ENCODE measurements around the gene MTA3. TPM values are rescaled to one million over a fixed set of nuclear protein-coding genes. Genes with fewer than 3 reads are reported as not detected.

MTA3 gene
- total and polyA plus RNA-seq, 7 experiments from 2014 or later = 23.9 to 49.1 (median 30.5) TPM

DNA sequence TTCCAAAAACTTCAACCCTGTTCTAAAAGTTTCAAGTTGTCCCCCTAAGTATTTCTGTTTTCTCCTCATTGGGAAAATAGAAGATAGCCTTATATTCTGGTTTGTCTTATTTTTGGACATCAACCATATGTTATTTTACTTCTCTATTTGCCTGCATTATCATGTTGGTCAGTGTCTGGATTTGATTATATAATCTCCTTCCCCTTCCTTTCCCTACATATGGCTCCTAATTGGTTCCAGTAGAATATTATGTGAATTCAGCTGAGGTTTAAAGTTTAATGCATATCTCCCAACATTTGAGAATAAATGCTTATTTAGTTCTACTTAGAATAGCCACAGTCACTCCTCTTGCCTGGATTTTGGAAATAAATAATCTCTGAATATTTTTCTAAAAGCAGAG is 128.6 kb downstream of the MTA3 start:
- no peak for DNase-seq
- Histone ChIP-seq H3K4me1 (ENCODE audit: control insufficient read depth in 2 of 2, insufficient read depth in 2 of 2, low read length in 2 of 2) (no peaks in the 10 kb centered on the region), H3K4me3 (ENCODE audit: low read length) (no peak overlapping the region), H3K27ac (ENCODE audit: low read depth, low read length) (no peak overlapping the region), H3K9me3 (ENCODE audit: control insufficient read depth in 2 of 3, low read length in 3 of 3) (no peaks in the 10 kb centered on the region), H3K27me3 (ENCODE audit: control insufficient read depth in 2 of 2, insufficient read depth in 2 of 2, low read length in 2 of 2) (no peaks in the 10 kb centered on the region), H3K36me3 (ENCODE audit: control insufficient read depth in 2 of 3, insufficient read depth in 3 of 3, low read length in 3 of 3) (no peaks in the 10 kb centered on the region)
- intact Hi-C loops (cut with micrococcal nuclease) = no loop called here
- Mint-ChIP-seq H3K27me3 (no peaks in the 10 kb centered on the region), H3K9me3 (no peaks in the 10 kb centered on the region), H3K36me3 (peaks cover 0 to 28% (median 4%) of the 10 kb centered on the region in 5 donors), H3K27ac (no peak overlapping the region), H3K4me1 (peaks cover 2 to 20% (median 11%) of the 10 kb centered on the region in 7 donors), H3K4me3 (no peak overlapping the region)
- CTCF ChIA-PET = no interaction called here
- POLR2A ChIA-PET = no interaction called here
- ATAC-seq = no peak

DNA sequence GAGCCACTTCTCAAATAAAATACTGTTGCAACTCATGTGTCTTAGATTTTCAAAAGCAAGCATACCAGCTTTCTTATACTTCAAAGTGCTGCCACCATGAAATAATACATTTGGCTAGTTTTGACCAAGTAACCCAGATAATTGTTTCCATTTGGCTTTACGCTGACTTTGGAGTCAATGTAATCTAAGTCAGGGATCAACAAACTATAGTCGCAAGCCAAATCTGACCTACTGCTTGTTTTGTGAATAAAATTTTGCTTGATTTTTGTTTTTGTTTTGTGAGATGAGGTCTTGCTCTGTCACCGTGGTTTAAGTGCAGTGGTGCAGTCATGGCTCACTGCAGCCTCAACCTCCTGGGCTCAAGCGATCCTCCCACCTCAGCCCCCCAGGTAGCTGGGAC is 130.5 kb downstream of the MTA3 start:
- Histone ChIP-seq H3K36me3 (ENCODE audit: control insufficient read depth in 2 of 3, insufficient read depth in 3 of 3, low read length in 3 of 3) (peaks cover 0 to 4% (median 0%) of the 10 kb centered on the region in 3 experiments), H3K4me1 (ENCODE audit: control insufficient read depth in 2 of 2, insufficient read depth in 2 of 2, low read length in 2 of 2) (no peaks in the 10 kb centered on the region), H3K27ac (ENCODE audit: low read depth, low read length) (no peak overlapping the region), H3K4me3 (ENCODE audit: low read length) (no peak overlapping the region), H3K9me3 (ENCODE audit: control insufficient read depth in 2 of 3, low read length in 3 of 3) (no peaks in the 10 kb centered on the region), H3K27me3 (ENCODE audit: control insufficient read depth in 2 of 2, insufficient read depth in 2 of 2, low read length in 2 of 2) (no peaks in the 10 kb centered on the region)
- ChIA-PET POLR2A (no interaction called here), CTCF (no interaction called here)
- peak overlapping the region in 1 of 9 donors; percentile 14 for H3K27ac Mint-ChIP-seq
- no peak overlapping the region for H3K4me3 Mint-ChIP-seq
- H3K9me3 Mint-ChIP-seq = no peaks in the 10 kb centered on the region
- ATAC-seq (no peak), DNase-seq (no peak)
- no peaks in the 10 kb centered on the region for H3K27me3 Mint-ChIP-seq
- intact Hi-C loops (cut with micrococcal nuclease) = no loop called here
- peaks cover 0 to 8% (median 1%) of the 10 kb centered on the region in 7 donors for H3K4me1 Mint-ChIP-seq
- peaks cover 0 to 39% (median 3%) of the 10 kb centered on the region in 5 donors for H3K36me3 Mint-ChIP-seq

DNA sequence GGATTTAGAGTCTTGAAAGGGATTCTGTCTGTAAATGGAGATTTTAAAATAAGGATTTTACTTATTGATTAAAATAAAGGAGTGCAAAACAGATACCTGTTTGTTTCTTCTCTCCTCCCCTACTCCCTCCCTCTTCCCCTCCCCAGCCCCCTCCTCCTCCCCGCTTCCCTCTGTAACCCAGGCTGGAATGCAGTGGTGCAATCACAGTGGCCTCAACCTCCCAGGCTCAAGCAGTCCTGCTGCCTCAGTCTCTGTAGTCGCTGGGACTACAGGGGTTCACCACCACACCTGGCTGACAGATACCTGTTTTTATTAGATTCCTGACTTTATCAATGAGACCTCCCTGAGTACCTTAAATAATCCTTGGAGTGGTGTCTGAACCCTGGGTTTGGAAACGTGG is 138.4 kb downstream of the MTA3 start:
- DNase-seq (no peak), ATAC-seq (no peak)
- Mint-ChIP-seq H3K4me1 (peaks cover 0 to 2% (median 0%) of the 10 kb centered on the region in 7 donors), H3K36me3 (peaks cover 4 to 54% (median 21%) of the 10 kb centered on the region in 5 donors), H3K27ac (peak overlapping the region in 1 of 9 donors; percentile 5), H3K9me3 (no peaks in the 10 kb centered on the region), H3K27me3 (no peaks in the 10 kb centered on the region), H3K4me3 (no peak overlapping the region)
- intact Hi-C loops (cut with micrococcal nuclease) = no loop called here
- no peak overlapping the region for H3K4me3 ChIP-seq (ENCODE audit: low read length)
- H3K36me3 ChIP-seq (ENCODE audit: control insufficient read depth in 2 of 3, insufficient read depth in 3 of 3, low read length in 3 of 3) = peaks cover 0 to 16% (median 0%) of the 10 kb centered on the region in 3 experiments
- ChIA-PET POLR2A (no interaction called here), CTCF (no interaction called here)
- H3K4me1 ChIP-seq (ENCODE audit: control insufficient read depth in 2 of 2, insufficient read depth in 2 of 2, low read length in 2 of 2) = no peaks in the 10 kb centered on the region
- no peaks in the 10 kb centered on the region for H3K27me3 ChIP-seq (ENCODE audit: control insufficient read depth in 2 of 2, insufficient read depth in 2 of 2, low read length in 2 of 2)
- H3K9me3 ChIP-seq (ENCODE audit: control insufficient read depth in 2 of 3, low read length in 3 of 3) = no peaks in the 10 kb centered on the region
- H3K27ac ChIP-seq (ENCODE audit: low read depth, low read length) = no peak overlapping the region

DNA sequence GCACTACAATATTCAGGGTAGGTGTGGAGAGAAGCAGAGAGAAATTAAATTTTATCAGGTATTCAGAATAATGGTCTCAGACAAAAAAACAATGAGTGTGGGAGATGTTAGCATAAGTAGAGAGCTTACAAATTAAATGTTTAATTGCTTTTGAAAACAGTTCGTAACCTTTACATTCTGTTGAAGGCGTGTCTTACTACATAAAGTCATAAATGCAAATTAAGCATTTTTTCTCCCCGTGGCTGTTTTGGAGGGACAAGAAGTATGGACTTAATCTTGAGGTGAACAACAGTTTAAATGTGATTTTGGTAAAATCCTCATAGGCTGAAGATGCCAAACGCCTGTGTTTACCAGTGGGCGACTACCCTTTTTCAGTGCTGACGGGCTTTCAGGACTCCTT is 139.7 kb downstream of the MTA3 start:
- DNase-seq (no peak), ATAC-seq (no peak)
- ChIA-PET CTCF (interaction anchor here (0.7 kb wide), 1 partner anchor 109 kb away, joined by 3 read pairs; no protein-coding TSS in a partner anchor), POLR2A (interaction anchor here (0.5 kb wide), 1 partner anchor 303 kb away, joined by 4 read pairs; no protein-coding TSS in a partner anchor)
- Histone ChIP-seq H3K27me3 (ENCODE audit: control insufficient read depth in 2 of 2, insufficient read depth in 2 of 2, low read length in 2 of 2) (no peaks in the 10 kb centered on the region), H3K4me1 (ENCODE audit: control insufficient read depth in 2 of 2, insufficient read depth in 2 of 2, low read length in 2 of 2) (no peaks in the 10 kb centered on the region), H3K9me3 (ENCODE audit: control insufficient read depth in 2 of 3, low read length in 3 of 3) (no peaks in the 10 kb centered on the region), H3K4me3 (ENCODE audit: low read length) (no peak overlapping the region), H3K36me3 (ENCODE audit: control insufficient read depth in 2 of 3, insufficient read depth in 3 of 3, low read length in 3 of 3) (peaks cover 0 to 16% (median 0%) of the 10 kb centered on the region in 3 experiments), H3K27ac (ENCODE audit: low read depth, low read length) (no peak overlapping the region)
- Mint-ChIP-seq H3K27me3 (no peaks in the 10 kb centered on the region), H3K9me3 (no peaks in the 10 kb centered on the region), H3K36me3 (peaks cover 4 to 51% (median 17%) of the 10 kb centered on the region in 5 donors), H3K4me3 (no peak overlapping the region), H3K4me1 (peaks cover 0 to 2% (median 0%) of the 10 kb centered on the region in 7 donors), H3K27ac (no peak overlapping the region)
- intact Hi-C loops (cut with micrococcal nuclease) = no loop called here

DNA sequence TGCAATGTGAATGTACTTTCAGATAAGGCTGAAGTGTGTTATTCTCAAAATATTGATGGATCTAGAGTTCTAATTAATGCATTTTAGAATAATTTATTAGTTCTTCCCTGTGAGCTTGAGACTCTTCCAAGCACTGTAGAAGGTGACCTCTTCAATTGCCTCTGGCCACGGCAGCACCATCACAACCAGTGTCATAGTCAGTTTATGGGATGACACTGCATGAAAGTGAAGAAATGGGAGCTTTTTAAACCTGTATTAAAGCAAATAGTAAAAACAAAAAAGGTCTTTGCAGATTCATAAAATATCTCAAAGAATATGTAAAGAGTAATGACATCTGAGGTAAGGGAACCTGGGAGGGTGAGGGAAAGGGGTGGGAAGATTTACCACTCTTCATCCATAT is 143.5 kb downstream of the MTA3 start:
- Mint-ChIP-seq H3K9me3 (peaks cover 0 to 3% (median 0%) of the 10 kb centered on the region in 11 donors), H3K36me3 (peaks cover 8 to 53% (median 19%) of the 10 kb centered on the region in 5 donors), H3K27me3 (no peaks in the 10 kb centered on the region), H3K4me3 (no peak overlapping the region), H3K27ac (peak overlapping the region in 1 of 9 donors; percentile 30), H3K4me1 (peaks cover 0 to 3% (median 0%) of the 10 kb centered on the region in 7 donors)
- Histone ChIP-seq H3K27ac (ENCODE audit: low read depth, low read length) (no peak overlapping the region), H3K9me3 (ENCODE audit: control insufficient read depth in 2 of 3, low read length in 3 of 3) (no peaks in the 10 kb centered on the region), H3K27me3 (ENCODE audit: control insufficient read depth in 2 of 2, insufficient read depth in 2 of 2, low read length in 2 of 2) (no peaks in the 10 kb centered on the region), H3K4me3 (ENCODE audit: low read length) (no peak overlapping the region), H3K4me1 (ENCODE audit: control insufficient read depth in 2 of 2, insufficient read depth in 2 of 2, low read length in 2 of 2) (no peaks in the 10 kb centered on the region), H3K36me3 (ENCODE audit: control insufficient read depth in 2 of 3, insufficient read depth in 3 of 3, low read length in 3 of 3) (peaks cover 0 to 6% (median 0%) of the 10 kb centered on the region in 3 experiments)
- POLR2A ChIA-PET = no interaction called here
- intact Hi-C loops (cut with micrococcal nuclease) = no loop called here
- CTCF ChIA-PET = no interaction called here
- ATAC-seq (no peak), DNase-seq (no peak)

DNA sequence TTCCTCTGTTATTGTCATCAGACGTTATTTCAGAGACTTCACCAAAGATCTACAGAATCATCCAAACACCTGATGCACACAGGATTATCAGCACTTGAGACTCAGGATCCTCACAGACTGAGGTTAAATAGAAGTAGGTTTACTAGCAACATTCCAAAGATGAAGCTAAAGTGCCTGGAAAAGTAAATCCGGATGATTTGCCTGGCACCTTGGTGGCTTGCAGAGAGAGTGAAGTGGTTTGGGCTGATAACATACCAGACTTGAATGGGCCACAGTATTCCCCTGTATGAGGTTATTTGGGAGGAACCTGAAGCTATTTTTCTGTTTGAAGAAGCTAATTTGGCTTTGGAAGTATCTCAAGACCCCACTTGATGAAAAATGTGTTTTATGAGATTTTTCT is 144.5 kb downstream of the MTA3 start:
- H3K4me3 ChIP-seq (ENCODE audit: low read length) = no peak overlapping the region

DNA sequence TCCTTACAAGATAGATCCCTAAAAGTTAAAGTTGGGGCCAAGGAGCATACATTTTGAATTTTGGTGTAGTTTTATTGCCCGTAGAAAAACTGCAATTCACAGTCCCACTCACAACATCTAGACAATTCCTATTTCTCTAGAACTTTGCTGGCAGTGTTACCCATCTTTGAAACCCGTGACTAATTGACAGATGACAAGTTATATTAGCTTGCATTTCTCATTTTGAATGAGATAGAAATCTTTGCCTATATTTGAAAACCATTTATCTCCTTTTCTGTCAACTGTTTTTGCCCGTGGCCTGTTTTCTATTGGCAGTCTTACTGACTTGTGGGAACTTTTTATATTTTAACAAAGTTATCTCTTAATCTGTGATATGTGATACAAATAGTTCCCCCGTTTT is 145.5 kb downstream of the MTA3 start:
- intact Hi-C loops (cut with micrococcal nuclease) = no loop called here
- no peak for DNase-seq
- Histone ChIP-seq H3K27ac (ENCODE audit: low read depth, low read length) (no peak overlapping the region), H3K36me3 (ENCODE audit: control insufficient read depth in 2 of 3, insufficient read depth in 3 of 3, low read length in 3 of 3) (peaks cover 0 to under 1% (median 0%) of the 10 kb centered on the region in 3 experiments), H3K4me1 (ENCODE audit: control insufficient read depth in 2 of 2, insufficient read depth in 2 of 2, low read length in 2 of 2) (no peaks in the 10 kb centered on the region), H3K27me3 (ENCODE audit: control insufficient read depth in 2 of 2, insufficient read depth in 2 of 2, low read length in 2 of 2) (no peaks in the 10 kb centered on the region), H3K4me3 (ENCODE audit: low read length) (no peak overlapping the region), H3K9me3 (ENCODE audit: control insufficient read depth in 2 of 3, low read length in 3 of 3) (no peaks in the 10 kb centered on the region)
- ChIA-PET POLR2A (no interaction called here), CTCF (no interaction called here)
- Mint-ChIP-seq H3K36me3 (peaks cover 6 to 38% (median 15%) of the 10 kb centered on the region in 5 donors), H3K4me3 (no peak overlapping the region), H3K9me3 (peaks cover 0 to 3% (median 0%) of the 10 kb centered on the region in 11 donors), H3K4me1 (peaks cover 0 to 3% (median 0%) of the 10 kb centered on the region in 7 donors), H3K27me3 (no peaks in the 10 kb centered on the region), H3K27ac (no peak overlapping the region)
- no peak for ATAC-seq

More for the DNA sequence above, 144.5 kb downstream of the MTA3 start:
- ATAC-seq (no peak), DNase-seq (no peak)
- peaks cover 0 to 3% (median 0%) of the 10 kb centered on the region in 11 donors for H3K9me3 Mint-ChIP-seq
- Histone ChIP-seq H3K9me3 (ENCODE audit: control insufficient read depth in 2 of 3, low read length in 3 of 3) (no peaks in the 10 kb centered on the region), H3K27me3 (ENCODE audit: control insufficient read depth in 2 of 2, insufficient read depth in 2 of 2, low read length in 2 of 2) (no peaks in the 10 kb centered on the region), H3K4me1 (ENCODE audit: control insufficient read depth in 2 of 2, insufficient read depth in 2 of 2, low read length in 2 of 2) (no peaks in the 10 kb centered on the region), H3K36me3 (ENCODE audit: control insufficient read depth in 2 of 3, insufficient read depth in 3 of 3, low read length in 3 of 3) (peaks cover 0 to 6% (median 0%) of the 10 kb centered on the region in 3 experiments), H3K27ac (ENCODE audit: low read depth, low read length) (no peak overlapping the region)
- POLR2A ChIA-PET = interaction anchor here (0.7 kb wide), 1 partner anchor 9 kb away, joined by 3 read pairs; no protein-coding TSS in a partner anchor
- intact Hi-C loops (cut with micrococcal nuclease) = no loop called here
- peaks cover 0 to 3% (median 0%) of the 10 kb centered on the region in 7 donors for H3K4me1 Mint-ChIP-seq
- no peak overlapping the region for H3K4me3 Mint-ChIP-seq
- no peak overlapping the region for H3K27ac Mint-ChIP-seq
- CTCF ChIA-PET = interaction anchor here (0.6 kb wide), 1 partner anchor 11 kb away, joined by 3 read pairs; no protein-coding TSS in a partner anchor
- peaks cover 8 to 46% (median 17%) of the 10 kb centered on the region in 5 donors for H3K36me3 Mint-ChIP-seq
- H3K27me3 Mint-ChIP-seq = no peaks in the 10 kb centered on the region
